Mesenteric fat pad (tissue), 1 donor: ENCODE measurements around the gene RPL35. TPM values are rescaled to one million over a fixed set of nuclear protein-coding genes. Genes with fewer than 3 reads are reported as not detected.
"Not testable (repeated sequence)": the region's sequence is repeated elsewhere in the genome, so short reads cannot be mapped to it uniquely, and the experiment has no call there.

Experiments used
- DNase-seq: peaks from one replicate; pipeline ENCODE4 v3.0.0-alpha.2; 2020; ENCODE audit warnings: low spot score
- total RNA-seq: library from RNA; stranded (reverse); fragmentation: NEBNext Ultra II Directional; extraction: Animal tissue kit (Norgen Biotek cat#: 25700); gene quantifications from one replicate; pipeline ENCODE4 v1.2.1, GENCODE V29; 2021
- donor health status: DM: yes; HTN: yes; CAD: no.

Gene RPL35
- total RNA-seq, 1 donor from 2014 or later = 1,064 TPM

DNA sequence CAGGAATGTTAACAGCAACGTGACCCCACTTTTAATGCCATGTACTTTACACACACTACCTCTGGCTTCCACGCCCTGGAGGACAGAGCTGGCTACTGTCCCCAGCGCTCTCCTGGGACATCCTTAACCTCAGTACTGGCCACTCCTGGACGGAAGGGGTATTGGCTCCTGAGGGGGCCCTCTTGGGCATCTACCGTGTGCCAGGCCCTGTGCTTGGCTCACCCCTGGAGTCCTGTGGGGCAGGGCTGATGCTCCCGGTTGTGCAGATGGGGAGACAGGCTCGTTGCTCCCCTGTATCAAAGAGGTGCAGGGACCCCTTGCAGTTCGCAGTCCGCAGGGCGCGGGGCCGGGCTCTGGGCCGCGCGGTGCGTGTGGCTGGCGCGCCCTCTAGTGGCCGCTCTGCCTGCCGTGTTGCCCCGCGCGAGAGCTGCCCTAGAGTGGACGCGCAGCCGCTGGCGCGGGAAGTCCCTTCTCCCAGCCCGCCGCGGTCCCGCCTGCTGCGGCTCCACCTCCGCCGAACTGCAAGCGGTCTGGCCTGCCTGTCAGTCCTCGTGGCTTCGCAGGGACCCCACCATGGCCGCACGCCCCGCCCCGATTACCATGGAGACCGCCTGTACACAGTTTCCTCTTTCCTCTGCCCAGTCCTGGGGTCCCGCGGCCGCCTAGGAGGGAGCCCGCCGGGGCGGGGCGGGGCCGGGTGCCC, 8.8 kb downstream of the RPL35 start, which contains the start of gene WDR38:
Gene WDR38 (plus strand): TSS at position 632 of the 703 bp plus-strand sequence. CDS start 72 bp downstream, outside the sequence.
- peak; percentile 94 for DNase-seq

DNA sequence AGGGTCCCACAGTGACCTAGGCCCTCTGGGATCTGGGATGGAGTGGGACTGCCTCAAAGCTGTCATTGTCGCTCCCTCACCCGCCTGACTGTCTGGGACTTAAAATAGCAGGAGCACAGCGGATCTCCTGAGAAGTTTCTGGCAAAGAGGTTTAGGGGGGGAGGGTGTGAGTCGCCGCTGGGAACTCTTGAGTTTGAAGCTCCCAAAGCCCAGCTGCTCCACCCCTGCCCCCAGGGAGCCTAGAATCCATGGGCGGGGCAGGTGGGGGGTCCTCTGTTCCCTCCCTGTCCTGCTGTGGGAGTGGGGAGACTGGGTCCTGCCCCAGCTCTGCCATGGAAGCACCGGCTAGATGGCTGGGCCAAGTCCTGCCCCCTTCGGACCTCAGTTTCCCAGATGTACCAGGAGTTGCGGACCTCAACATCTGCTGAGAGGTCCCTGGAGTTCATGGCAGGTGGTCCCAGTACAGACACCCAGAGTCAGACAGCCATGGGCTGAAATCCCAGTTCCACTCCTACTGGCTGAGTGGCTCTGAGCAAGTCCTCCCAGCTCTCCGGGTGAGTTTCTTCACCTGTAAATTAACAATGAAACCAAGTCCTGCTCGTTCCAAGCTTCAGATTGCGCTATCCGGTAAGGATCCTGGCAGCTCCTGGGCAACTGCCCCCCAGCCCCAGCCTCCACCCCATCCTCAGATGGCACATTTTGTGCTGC, 9.5 kb downstream of the RPL35 start:
- no peak for DNase-seq

DNA sequence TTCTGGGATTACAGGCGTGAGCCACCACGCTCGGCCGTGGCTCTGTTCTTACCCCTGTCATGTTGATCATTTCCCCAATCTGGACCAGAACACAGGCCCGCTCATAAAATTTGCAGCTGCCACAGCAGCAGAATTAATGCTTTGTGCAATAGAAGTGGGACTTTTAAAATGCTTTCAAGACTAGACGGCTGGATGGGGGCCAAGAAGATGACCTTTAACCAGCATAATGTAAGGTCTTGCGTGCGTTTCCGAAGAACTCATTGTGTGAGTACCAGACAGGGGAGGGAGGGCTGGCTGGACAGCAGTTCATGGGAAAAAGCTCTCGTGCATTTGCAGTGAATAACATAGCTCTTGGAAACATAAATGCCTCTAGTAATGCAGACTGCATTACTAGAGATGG, 12.0 kb downstream of the RPL35 start:
- no peak for DNase-seq

DNA sequence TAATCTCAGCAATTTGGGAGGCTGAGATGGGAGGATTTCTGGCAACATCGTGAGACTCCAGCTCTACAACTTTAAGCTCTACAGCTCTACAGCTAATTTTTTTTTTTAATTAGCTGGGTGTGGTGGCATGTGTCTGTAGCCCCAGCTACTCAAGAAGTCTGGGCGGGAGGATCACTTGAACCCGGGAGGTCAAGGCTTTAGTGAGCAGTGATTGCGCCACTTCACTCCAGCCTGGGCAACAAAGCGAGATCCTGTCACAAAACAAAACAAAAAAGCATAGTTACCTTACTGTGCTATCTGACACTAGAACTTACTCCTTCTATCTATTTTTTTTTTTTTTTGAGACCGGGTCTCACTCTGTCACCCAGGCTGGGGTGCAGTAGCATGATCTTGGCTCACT, 14.8 kb downstream of the RPL35 start:
- no peak for DNase-seq

DNA sequence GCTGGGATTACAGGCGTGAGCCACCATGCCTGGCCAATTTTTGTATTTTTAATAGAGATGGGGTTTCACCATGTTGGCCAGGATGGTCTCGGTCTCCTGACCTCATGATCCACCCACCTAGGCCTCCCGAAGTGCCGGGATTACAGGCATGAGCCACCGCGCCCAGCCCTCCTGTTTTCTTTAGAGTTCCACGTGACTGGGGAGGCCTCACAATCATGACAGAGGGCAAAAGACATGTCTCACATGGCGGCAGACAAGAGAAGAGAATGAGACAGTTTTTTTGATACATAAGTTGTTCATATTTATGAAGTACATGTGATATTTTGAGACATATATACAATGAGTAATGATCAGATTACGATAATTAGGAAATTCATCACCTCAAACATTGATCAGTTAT, 15.3 kb downstream of the RPL35 start:
- DNase-seq = not testable (repeated sequence)

DNA sequence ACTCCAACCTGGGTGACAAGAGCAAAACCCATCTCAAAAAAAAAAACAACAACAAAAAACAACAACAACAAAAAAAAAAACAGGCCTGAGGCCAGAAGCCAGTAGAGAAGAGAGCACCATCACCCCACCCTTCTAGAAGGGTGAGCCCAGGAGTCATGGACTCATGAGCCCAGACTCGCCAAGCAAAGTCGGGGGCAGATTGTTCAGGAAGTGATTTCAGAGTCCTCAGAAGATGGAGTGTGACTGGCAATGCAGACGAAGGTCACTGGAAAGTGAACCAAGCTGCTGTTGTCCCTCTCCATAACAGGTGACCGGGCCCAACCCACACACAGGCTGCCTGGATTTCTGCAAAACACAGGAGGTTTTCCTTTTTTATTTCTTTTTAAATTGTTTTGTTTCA, 17.5 kb downstream of the RPL35 start:
- no peak for DNase-seq

DNA sequence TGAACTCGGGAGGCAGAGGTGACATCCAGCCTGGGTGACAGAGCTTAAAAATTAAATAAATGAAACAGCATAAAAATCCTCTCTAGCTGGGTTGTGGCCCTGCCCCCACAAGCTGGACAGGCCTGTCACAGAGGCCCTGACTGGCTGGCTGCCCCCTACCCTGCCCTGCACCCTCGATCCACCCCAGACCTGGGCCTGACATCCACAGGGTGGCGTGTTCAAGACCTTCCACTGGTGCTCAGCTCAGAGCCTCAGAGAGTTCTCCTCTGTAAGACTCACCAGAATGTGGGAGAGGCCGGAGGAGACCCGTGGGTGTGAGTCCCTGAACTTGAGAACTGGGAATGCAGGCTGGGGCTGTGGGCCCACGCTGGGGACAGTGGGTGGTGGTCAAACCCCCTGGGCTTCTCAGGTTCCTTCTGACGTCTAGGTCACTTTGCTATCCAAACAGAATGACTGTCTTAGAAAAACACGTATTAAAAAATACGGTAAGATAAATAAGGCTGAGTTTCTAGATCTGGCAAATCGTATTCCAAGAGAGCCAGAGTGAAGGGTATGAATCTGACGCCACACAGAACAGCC, 18.2 kb downstream of the RPL35 start:
- no peak for DNase-seq

DNA sequence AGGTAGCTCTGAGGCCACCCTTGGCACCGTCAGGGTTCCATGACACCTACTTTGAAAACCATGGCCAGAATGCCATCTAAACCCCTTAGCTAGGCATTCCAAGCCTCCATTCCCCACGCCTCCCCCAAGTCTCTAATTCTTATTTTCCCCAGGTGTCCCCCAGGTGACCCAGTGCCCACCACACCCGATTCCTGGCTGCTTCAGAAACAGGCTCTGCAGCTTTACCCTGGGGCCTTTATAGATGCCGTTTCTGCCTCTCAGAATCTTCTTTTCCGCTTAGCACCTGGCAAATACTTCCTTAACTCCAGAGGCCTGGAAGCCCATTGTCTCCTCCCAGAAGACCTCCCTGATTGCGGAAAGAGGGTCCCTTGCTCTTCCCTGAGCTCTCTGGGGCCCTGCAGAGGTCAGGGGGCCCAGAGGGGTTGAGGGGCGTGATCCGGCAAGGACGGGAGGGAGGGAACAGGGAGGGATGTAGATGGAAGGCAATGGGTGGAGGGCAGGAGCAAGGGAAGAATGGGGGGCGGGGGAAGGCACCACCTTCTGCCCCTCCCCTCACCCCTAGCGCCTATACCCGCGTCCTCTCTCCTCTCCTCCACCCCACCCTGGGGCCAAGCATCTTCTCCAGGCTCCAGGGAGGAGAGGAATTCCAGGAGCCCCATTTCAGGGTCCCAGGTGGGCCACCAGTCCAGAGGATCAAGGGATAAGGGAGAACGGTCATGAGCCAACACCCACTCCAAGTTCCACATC, 20.5 kb downstream of the RPL35 start:
- DNase-seq = no peak

DNA sequence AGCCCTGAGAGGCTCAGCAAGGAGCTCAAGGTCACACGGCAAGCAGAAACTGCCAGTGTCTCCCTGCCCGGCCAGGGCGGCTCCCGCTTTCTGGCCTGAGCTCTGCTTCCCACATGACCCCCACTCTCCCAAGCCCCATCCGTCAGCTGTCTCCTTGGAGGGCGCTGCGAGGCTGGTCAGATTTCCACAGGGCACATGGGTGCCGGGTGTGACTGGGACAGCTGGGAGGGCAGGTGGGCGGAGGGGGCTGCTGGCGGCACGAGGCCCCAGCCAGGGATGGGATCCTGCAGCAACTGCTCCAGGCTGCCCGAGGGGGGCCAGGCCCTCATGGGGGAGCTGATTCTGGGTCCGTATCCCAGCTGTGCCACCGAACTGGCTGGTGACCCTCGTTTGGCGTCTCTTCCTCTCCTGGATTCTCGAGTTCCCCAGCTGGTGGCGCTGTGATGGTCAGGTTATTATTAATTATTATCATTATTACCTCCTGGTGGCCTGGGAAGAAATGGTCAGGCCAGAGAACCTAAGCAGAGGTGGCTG, 21.4 kb downstream of the RPL35 start:
- no peak for DNase-seq

DNA sequence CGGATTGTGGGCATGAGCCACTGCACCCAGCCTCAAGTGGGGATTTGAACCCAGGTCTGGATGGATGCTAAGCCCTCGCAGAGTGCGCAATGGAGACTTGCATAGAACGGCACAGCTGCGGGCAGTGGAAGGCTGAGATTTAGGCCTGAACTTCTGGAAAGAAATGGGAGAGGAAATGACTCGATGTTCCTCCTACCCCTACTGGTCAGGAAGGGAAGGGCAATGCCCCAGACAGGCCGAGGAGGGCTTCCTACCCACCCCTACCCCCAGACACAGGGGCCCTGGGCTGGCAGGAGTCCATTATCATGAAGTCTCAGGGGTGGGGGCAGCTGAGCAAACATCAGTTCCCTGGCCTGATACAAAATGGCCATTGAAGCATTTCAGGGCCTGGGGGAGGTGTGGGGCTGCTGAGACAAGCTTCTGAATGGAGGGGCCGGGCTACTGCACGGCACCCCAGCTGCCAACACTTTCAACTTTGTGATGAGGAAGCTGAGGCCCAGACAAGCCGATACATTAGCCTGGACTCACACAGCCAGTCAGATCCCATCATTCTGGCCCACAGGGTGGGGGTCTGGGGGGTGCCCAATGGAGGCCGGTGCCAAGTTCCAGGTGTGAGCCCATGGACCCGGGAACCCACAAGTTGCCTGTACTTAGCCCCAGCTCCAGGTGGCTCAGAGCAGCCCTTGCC, 22.0 kb downstream of the RPL35 start:
- no peak for DNase-seq

DNA sequence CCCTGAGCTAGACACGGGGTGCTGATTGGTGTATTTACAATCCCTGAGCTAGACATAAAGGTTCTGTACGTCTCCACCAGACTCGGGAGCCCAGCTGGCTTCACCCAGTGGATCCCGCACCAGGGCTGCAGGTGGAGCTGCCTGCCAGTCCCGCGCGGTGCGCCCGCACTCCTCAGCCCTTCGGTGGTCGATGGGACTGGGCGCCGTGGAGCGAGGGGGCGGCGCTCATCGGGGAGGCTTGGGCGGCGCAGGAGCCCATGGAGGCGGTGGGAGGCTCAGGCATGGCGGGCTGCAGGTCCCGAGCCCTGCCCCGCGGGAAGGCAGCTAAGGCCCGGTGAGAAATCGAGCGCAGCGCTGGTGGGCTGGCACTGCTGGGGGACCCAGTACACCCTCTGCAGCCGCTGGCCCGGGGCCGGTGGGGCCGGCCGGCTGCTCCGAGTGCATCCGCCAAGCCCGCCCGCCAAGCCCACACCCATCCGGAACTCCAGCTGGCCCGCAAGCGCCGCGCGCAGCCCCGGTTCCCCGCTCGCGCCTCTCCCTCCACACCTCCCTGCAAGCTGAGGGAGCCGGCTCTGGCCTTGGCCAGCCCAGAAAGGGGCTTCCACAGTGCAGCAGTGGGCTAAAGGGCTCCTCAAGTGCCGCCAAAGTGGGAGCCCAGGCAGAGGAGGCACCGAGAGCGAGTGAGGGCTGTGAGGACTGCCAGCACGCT, 23.0 kb downstream of the RPL35 start:
- not testable (repeated sequence) for DNase-seq

DNA sequence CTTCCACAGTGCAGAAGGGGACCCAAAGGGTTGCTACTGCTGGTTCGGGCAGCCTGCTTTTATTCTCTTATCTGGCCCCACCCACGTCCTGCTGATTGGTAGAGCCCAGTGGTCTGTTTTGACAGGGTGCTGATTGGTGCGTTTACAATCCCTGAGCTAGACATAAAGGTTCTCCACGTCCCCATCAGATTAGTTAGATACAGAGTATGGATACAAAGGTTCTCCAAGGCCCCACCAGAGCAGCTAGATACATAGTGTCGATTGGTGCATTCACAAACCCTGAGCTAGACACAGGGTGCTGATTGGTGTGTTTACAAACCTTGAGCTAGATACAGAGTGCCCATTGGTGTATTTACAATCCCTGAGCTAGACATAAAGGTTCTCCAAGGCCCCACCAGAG, 23.6 kb downstream of the RPL35 start:
- DNase-seq = not testable (repeated sequence)

DNA sequence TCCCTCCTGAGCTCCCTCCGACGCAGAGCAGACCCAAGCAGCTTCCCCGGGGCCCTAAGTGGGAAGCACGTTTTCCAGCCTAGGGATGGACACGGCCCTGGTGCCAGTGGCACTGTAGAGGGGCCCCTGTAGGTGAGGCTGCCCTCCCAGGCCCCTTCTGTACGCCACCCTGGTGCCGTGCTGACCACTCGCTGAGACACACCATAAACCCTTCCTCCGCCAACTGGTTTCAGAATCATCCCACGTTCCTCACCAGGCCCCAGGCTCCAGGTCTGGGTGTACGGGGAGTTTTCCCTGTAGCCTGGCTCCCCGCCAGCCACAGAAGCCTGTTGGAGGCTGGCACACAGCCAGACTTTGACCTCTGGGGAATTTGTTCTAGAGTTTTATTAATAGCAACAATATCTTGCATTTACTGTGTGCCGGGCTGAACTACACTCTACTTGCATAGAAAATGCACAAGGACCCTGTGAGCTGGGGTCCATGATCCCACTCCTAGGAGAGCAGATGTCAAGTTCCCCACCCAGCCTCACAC, 26.7 kb downstream of the RPL35 start:
- no peak for DNase-seq

DNA sequence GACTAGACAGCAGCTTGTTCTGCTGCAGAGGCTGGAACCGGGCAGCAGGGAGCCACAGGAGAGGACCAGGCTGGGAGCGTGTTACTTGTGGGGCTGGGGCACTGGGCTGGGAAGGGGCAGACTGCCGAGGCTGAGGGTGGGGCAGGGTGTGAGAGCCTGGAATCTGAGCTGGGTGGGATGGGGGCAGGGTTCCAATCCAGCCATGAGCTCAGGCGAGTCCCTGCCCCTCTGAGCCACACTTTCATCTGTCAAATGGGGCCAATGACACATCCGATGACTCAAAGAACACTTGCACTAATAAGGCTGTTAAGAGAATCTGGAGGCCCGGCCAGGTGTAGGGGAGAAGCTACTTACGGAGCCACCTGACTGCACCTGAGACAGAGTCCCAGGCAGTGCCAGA, 27.2 kb downstream of the RPL35 start:
- DNase-seq = no peak

DNA sequence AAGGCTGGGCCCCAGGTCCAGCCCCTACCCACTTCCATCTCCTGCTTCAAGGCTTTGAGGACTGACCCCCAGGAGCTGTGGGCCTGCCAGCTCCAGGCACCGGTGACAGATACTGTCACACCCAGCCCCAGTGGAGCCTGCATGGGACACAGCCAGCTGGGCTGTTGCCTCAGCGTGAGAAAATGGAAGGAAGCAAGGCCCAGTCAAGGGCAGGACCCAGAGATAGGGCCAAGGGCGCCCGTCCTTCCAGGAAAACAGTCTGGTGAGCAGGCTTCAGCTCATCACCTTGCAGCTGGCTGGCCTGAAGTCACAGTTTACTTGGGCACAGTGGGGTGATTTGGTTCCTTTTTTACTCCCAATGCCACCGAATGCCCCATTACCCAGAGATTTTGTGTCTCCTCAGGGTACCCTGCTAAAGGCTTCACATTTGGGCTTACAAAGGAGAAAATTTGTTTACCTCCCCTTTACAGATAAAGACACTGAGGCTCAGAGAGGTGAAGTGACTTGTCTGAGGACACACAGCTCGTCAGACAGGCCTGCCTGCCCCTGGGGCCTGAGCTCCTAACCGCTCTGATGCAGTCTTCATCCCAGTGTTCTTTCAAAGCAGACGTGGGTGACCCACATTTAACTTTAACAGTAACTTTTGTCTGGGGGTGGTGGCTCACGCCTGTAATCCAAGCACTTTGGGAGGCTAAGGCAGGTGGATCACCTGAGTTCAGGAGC, 30.0 kb downstream of the RPL35 start:
- no peak for DNase-seq

DNA sequence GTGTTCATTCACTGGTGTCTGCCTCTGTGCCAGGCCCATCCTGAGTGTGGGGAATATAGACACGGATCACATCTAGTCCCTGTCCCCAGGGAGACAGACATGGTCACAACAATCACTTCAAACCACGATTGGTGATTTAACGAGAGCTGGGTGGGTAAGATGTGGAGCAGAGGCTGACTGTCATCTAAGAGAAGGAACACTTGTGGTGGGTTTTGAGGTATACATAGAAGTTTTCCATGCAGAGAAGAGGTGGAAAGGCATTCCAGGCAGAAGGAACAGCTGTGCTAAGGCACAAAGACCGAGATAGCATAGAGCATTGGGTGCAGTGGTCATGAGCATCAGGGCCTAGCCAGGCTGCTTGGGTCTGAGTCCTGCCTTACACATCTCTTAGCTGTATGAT, 31.2 kb downstream of the RPL35 start:
- DNase-seq = no peak

DNA sequence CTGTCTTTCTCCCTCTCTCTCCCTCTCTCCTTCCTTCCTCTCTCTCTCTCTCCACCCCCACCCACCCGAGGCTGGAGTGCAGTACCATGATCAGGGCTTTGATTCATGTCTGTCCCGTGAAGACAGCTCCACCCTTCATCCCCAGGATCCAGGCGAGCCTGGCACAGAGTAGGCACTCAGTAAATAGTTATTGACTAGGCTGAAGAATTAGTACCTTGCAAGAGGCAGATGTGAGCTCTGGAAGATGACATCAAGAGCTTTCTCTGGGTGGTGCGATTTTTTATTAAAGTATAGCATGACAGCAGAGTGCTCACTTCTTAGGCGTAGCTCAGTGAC, 32.5 kb downstream of the RPL35 start:
- DNase-seq = no peak

DNA sequence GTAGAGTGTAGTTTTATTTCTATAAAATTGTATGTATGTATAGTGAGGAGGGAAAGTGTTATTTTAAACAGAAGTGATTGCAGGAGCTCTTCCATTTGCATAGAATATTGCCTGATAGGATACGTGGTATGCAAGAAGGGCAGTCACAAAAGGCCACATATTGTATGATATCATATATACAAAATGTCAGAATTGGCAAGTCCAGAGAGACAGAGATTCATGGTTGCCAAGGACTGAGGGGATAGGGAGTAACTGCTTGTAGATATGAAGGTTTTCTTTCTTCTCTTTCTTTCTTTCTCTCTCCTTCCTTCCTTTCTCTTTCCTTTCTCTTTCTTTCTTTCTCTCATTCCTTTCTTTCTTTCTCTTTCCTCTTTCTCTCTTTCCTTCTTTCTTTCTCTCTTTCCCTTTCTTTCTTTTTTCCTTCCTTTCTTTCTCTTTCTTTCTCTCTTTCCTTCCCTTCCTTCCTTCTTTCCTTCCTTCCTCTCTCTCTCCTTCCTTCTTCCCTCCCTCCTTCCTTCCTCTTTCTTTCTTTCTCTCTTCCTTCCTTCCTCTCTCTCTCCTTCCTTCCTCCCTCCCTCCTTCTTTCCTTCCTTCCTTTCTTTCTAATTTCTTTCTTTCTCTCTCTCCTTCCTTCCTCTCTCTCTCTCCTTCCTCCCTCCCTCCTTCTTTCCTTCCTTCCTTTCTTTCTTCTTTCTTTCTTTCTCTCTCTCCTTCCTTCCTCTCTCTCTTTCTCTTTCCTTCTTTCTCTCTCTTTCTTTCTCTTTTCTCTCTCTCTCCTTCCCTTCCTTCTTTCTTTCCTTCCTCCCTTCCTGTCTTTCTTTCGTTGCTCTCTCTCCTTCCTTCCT, 33.0 kb downstream of the RPL35 start:
- DNase-seq = no peak
